ENCODE data around the gene DGKG. TPM values are rescaled to one million over a fixed set of nuclear protein-coding genes. Genes with fewer than 3 reads are reported as not detected.

DGKG gene
- total RNA-seq, 4 donors from 2014 or later = 14.5 to 35.1 (median 20.3) TPM

- no peaks in the 10 kb centered on the region for H3K27me3 ChIP-seq
- no peaks in the 10 kb centered on the region for H3K36me3 ChIP-seq
- H3K27ac ChIP-seq = no peak overlapping the region
- TF ChIP-seq POLR2A (IDR thresholded peaks at IDR 0.05) (no peak), CTCF (IDR thresholded peaks at IDR 0.05) (no peak)
- no peaks in the 10 kb centered on the region for H3K4me1 ChIP-seq
- no peak overlapping the region for H3K4me3 ChIP-seq (replicated peaks in 1 of 3)
- intact Hi-C loops (cut with DNase I) = no loop called here
- no peaks in the 10 kb centered on the region for H3K9me3 ChIP-seq
- no peak for DNase-seq
These were observed 74.3 kb downstream of the DGKG start for GRCh38 chr3:186287711-186288110.

- TF ChIP-seq POLR2A (IDR thresholded peaks at IDR 0.05) = no peak
- no peak for TF ChIP-seq CTCF (IDR thresholded peaks at IDR 0.05)
- H3K9me3 ChIP-seq = no peaks in the 10 kb centered on the region
- H3K36me3 ChIP-seq = no peaks in the 10 kb centered on the region
- intact Hi-C loops (cut with DNase I) = no loop called here
- H3K27me3 ChIP-seq = no peaks in the 10 kb centered on the region
- H3K27ac ChIP-seq = no peak overlapping the region
- H3K4me1 ChIP-seq = no peaks in the 10 kb centered on the region
- no peak for DNase-seq
- WGBS, 2 donors = 82 to 92% methylated on average over 5 of the region's 5 CpGs
- H3K4me3 ChIP-seq (replicated peaks in 1 of 3) = no peak overlapping the region
These were observed 75.9 kb downstream of the DGKG start for GRCh38 chr3:186286114-186286513.

DNA sequence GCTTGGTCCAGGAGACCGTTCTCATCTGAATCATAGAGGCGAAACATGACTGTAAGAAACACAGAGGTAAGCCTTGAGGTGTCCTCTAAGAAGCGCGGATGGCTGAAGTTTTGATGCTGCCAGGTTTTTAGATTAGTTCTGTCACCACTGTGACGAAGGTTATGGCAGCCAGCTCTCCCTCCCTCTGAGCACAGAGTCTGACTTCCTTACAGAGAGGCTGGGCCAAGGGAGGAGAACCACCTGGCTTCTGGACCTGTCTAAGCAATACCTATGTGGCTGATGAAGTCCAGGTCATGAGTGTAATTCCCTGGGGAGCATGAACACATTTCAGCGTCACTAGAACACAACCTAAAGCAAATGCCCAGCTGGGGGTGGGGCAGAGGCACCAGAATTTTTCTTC, 77.4 kb downstream of the DGKG start:
- 85 to 91% methylated on average over 3 to 6 of the region's 6 CpGs for WGBS, 2 donors
- H3K27me3 ChIP-seq = no peaks in the 10 kb centered on the region
- no peaks in the 10 kb centered on the region for H3K9me3 ChIP-seq
- TF ChIP-seq POLR2A (IDR thresholded peaks at IDR 0.05) (no peak), CTCF (IDR thresholded peaks at IDR 0.05) (no peak)
- H3K27ac ChIP-seq = no peak overlapping the region
- no peak for DNase-seq
- H3K4me1 ChIP-seq = no peaks in the 10 kb centered on the region
- intact Hi-C loops (cut with DNase I) = no loop called here
- no peaks in the 10 kb centered on the region for H3K36me3 ChIP-seq
- no peak overlapping the region for H3K4me3 ChIP-seq (replicated peaks in 1 of 3)

- H3K4me1 ChIP-seq = no peaks in the 10 kb centered on the region
- H3K27ac ChIP-seq = no peak overlapping the region
- no peaks in the 10 kb centered on the region for H3K36me3 ChIP-seq
- no peak for TF ChIP-seq POLR2A (IDR thresholded peaks at IDR 0.05)
- no peak for TF ChIP-seq CTCF (IDR thresholded peaks at IDR 0.05)
- no peaks in the 10 kb centered on the region for H3K9me3 ChIP-seq
- WGBS, 2 donors = 94 to 99% methylated on average over 8 of the region's 8 CpGs
- intact Hi-C loops (cut with DNase I) = no loop called here
- no peak for DNase-seq
- H3K4me3 ChIP-seq (replicated peaks in 1 of 3) = no peak overlapping the region
- H3K27me3 ChIP-seq = no peaks in the 10 kb centered on the region
These were observed 77.7 kb downstream of the DGKG start for GRCh38 chr3:186284349-186284652.

GRCh38 chr3:186283651-186284348, 78.2 kb downstream of the DGKG start:
- H3K4me3 ChIP-seq (replicated peaks in 1 of 3) = no peak overlapping the region
- WGBS, 2 donors = 74 to 75% methylated on average over 6 of the region's 6 CpGs
- DNase-seq = no peak
- TF ChIP-seq CTCF (IDR thresholded peaks at IDR 0.05) = no peak
- TF ChIP-seq POLR2A (IDR thresholded peaks at IDR 0.05) = no peak
- H3K36me3 ChIP-seq = no peaks in the 10 kb centered on the region
- intact Hi-C loops (cut with DNase I) = no loop called here
- no peaks in the 10 kb centered on the region for H3K9me3 ChIP-seq
- no peaks in the 10 kb centered on the region for H3K27me3 ChIP-seq
- no peaks in the 10 kb centered on the region for H3K4me1 ChIP-seq
- H3K27ac ChIP-seq = no peak overlapping the region
